OCI-LY3 (cell line): Measurements from ENCODE around the gene CNBD2.

Experiments
- EZH2phosphoT487 ChIP-seq: fragments of 200-600 bp; shearing (Covaris generic); IDR thresholded peaks from 2 replicates; pipeline ENCODE4 v1.6.1; 2018; ENCODE audit warnings: antibody characterized with exemption, mixed run types, low read depth
- TF ChIP-seq, protein P1 (sequence below): fragments of 200-600, 300-600 bp; sonication (generic); IDR thresholded peaks from 2 replicates; pipeline ENCODE4 v1.5.1; 2014; ENCODE audit warnings: antibody characterized with exemption, low read length, low read depth

GRCh38 chr20:36034875-36035274 is 66.5 kb downstream of the CNBD2 start:
- TF ChIP-seq, protein P1, sequence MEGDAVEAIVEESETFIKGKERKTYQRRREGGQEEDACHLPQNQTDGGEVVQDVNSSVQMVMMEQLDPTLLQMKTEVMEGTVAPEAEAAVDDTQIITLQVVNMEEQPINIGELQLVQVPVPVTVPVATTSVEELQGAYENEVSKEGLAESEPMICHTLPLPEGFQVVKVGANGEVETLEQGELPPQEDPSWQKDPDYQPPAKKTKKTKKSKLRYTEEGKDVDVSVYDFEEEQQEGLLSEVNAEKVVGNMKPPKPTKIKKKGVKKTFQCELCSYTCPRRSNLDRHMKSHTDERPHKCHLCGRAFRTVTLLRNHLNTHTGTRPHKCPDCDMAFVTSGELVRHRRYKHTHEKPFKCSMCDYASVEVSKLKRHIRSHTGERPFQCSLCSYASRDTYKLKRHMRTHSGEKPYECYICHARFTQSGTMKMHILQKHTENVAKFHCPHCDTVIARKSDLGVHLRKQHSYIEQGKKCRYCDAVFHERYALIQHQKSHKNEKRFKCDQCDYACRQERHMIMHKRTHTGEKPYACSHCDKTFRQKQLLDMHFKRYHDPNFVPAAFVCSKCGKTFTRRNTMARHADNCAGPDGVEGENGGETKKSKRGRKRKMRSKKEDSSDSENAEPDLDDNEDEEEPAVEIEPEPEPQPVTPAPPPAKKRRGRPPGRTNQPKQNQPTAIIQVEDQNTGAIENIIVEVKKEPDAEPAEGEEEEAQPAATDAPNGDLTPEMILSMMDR = no peak
- TF ChIP-seq EZH2phosphoT487 = no peak
